ENCODE results near the gene EDIL3.

DNA sequence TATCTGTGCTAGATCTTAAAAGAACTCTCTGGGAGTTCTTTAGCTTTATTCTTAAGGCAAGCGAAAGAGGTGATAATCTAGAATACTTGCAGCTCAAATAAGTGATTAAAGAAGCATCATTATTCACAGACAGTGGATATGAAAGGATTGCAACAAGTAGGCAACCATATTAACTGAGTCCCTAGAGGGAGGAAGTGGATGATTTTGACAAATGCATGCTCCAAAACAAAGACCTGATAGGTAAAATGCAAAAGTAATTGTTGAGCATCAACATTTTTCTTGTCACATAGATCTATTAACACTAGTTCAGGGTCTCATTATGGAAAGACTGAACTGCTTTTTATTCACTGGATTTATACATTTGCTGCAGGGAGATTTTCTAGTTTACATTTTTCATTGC, 109.1 kb downstream of the EDIL3 start:
- TF ChIP-seq, protein P1, sequence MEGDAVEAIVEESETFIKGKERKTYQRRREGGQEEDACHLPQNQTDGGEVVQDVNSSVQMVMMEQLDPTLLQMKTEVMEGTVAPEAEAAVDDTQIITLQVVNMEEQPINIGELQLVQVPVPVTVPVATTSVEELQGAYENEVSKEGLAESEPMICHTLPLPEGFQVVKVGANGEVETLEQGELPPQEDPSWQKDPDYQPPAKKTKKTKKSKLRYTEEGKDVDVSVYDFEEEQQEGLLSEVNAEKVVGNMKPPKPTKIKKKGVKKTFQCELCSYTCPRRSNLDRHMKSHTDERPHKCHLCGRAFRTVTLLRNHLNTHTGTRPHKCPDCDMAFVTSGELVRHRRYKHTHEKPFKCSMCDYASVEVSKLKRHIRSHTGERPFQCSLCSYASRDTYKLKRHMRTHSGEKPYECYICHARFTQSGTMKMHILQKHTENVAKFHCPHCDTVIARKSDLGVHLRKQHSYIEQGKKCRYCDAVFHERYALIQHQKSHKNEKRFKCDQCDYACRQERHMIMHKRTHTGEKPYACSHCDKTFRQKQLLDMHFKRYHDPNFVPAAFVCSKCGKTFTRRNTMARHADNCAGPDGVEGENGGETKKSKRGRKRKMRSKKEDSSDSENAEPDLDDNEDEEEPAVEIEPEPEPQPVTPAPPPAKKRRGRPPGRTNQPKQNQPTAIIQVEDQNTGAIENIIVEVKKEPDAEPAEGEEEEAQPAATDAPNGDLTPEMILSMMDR (IDR thresholded peaks at IDR 0.05; ENCODE audit: low read length), result no peak
- TF ChIP-seq EZH2 (IDR thresholded peaks at IDR 0.05; ENCODE audit: borderline replicate concordance, low read length), result no peak

All from OCI-LY1 (cell line).